Effector memory CD8-positive, alpha-beta T cell (primary cell): ENCODE data around the gene BBS7.
A peak's percentile ranks its signal among the peaks of the same experiment; 100 is the strongest.

Experiments used
- ATAC-seq: fragments of 150-1000 bp; cut with Tn5 transposase; replicated peaks from 2 replicates; pipeline ENCODE4 v1.10.0; 2021; ENCODE audit warnings: mild to moderate bottlenecking, moderate library complexity
- DNase-seq, 3 experiments: peaks; one replicate each; pipeline ENCODE4 v3.0.0; 2021
- H3K27ac Mint-ChIP-seq, 2 donors: one replicate each; pipeline ENCODE4 v1.8.0; 2022; ENCODE audit warnings: mild to moderate bottlenecking in 2 of 2, mixed read lengths in 2 of 2, moderate library complexity in 2 of 2
- H3K27me3 Mint-ChIP-seq, 2 donors: one replicate each; pipeline ENCODE4 v1.8.0; 2022; ENCODE audit warnings: mixed read lengths in 2 of 2
- H3K36me3 Mint-ChIP-seq: one replicate; pipeline ENCODE4 v1.8.0; 2022; ENCODE audit warnings: mild to moderate bottlenecking, moderate library complexity, mixed read lengths; ENCODE audit not compliant: insufficient read depth
- H3K4me1 Mint-ChIP-seq, 2 donors: one replicate each; pipeline ENCODE4 v1.8.0; 2022; ENCODE audit warnings: low read depth in 2 of 2, mixed read lengths in 2 of 2
- H3K4me3 Mint-ChIP-seq, 2 donors: one replicate each; pipeline ENCODE4 v1.8.0; 2022; ENCODE audit warnings: mild to moderate bottlenecking in 2 of 2, mixed read lengths in 2 of 2, moderate library complexity in 2 of 2
- H3K9me3 Mint-ChIP-seq, 2 donors: one replicate each; pipeline ENCODE4 v1.8.0; 2022; ENCODE audit warnings: mixed read lengths in 2 of 2

The BBS7 gene

GRCh38 chr4:121873604-121874003 lies 3.3 kb upstream of the BBS7 start:
- peaks cover 10 to 16% of the 10 kb centered on the region in 2 donors for H3K4me1 Mint-ChIP-seq

GRCh38 chr4:121863799-121864198 lies 6.5 kb downstream of the BBS7 start:
- ATAC-seq: no peak
- no peak overlapping the region for H3K4me3 Mint-ChIP-seq
- no peak for DNase-seq
- no peaks in the 10 kb centered on the region for H3K9me3 Mint-ChIP-seq
- H3K27me3 Mint-ChIP-seq: no peaks in the 10 kb centered on the region
- H3K27ac Mint-ChIP-seq: no peak overlapping the region
- peaks cover 2 to 4% of the 10 kb centered on the region in 2 donors for H3K4me1 Mint-ChIP-seq
- peaks cover 27% of the 10 kb centered on the region for H3K36me3 Mint-ChIP-seq

More at GRCh38 chr4:121873604-121874003, 3.3 kb upstream of the BBS7 start:
- Mint-ChIP-seq H3K36me3 (peaks cover 12% of the 10 kb centered on the region), H3K27ac (no peak overlapping the region), H3K27me3 (peaks cover 32 to 35% of the 10 kb centered on the region in 2 donors), H3K9me3 (no peaks in the 10 kb centered on the region), H3K4me3 (no peak overlapping the region)
- DNase-seq (no peak), ATAC-seq (no peak)

GRCh38 chr4:121861426-121861825 lies 8.8 kb downstream of the BBS7 start:
- ATAC-seq (no peak), DNase-seq (no peak)
- no peak overlapping the region for H3K27ac Mint-ChIP-seq
- no peaks in the 10 kb centered on the region for H3K9me3 Mint-ChIP-seq
- peaks cover 24% of the 10 kb centered on the region for H3K36me3 Mint-ChIP-seq
- H3K4me3 Mint-ChIP-seq: no peak overlapping the region
- no peaks in the 10 kb centered on the region for H3K27me3 Mint-ChIP-seq
- H3K4me1 Mint-ChIP-seq: peaks cover 0 to 4% of the 10 kb centered on the region in 2 donors

- H3K4me3 Mint-ChIP-seq: no peak overlapping the region
Measured at GRCh38 chr4:121860121-121860520, 10.2 kb downstream of the BBS7 start.

DNA sequence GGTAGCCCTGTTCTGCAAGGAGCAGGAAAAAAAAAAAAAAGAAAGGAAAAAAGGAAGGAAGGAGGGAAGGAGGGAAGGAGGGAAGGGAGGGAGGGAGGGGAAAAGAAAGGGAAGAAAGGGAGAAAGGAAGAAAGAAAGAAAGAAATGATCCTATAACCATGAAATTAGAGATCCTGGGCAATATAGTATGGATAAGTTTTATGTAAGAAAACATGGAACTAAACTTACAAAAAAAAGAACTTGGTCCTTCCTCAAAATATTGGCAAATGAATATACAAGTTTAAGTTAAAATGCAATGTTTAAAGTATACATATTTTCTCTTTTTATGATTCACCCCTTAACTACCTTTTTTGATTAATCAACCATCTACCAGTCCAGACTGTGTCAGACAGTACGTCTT lies 18.9 kb downstream of the BBS7 start:
- H3K9me3 Mint-ChIP-seq: no peaks in the 10 kb centered on the region
- DNase-seq: no peak
- H3K4me3 Mint-ChIP-seq: no peak overlapping the region
- no peaks in the 10 kb centered on the region for H3K4me1 Mint-ChIP-seq
- no peaks in the 10 kb centered on the region for H3K27me3 Mint-ChIP-seq
- peaks cover 25% of the 10 kb centered on the region for H3K36me3 Mint-ChIP-seq
- no peak overlapping the region for H3K27ac Mint-ChIP-seq
- ATAC-seq: no peak

More at GRCh38 chr4:121860121-121860520, 10.2 kb downstream of the BBS7 start:
- no peak for DNase-seq
- Mint-ChIP-seq H3K36me3 (peaks cover 19% of the 10 kb centered on the region), H3K27me3 (no peaks in the 10 kb centered on the region), H3K27ac (peak overlapping the region in 1 of 2 donors; percentile 46), H3K4me1 (peaks cover 0 to 2% of the 10 kb centered on the region in 2 donors), H3K9me3 (no peaks in the 10 kb centered on the region)
- no peak for ATAC-seq

DNA sequence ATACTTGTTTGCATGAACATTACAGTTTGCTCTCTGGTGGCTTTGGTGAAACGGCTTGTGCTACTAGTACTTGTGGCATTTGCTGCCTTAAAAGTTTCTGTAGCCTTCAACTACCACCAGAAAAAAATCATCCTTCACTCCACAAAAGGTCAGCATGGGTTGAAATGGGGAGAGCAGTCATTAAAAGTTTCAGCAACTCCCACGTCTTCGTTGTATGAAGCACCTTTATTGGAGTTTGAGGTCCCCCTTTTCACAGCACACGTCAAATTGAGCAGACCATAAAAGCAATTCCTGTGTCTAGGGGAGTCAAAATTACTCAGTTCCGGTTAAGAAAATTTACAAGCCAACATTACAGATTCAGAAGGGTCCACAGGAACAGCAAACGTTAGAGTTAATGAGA lies 23.6 kb downstream of the BBS7 start:
- ATAC-seq (no peak), DNase-seq (no peak)
- peaks cover 33% of the 10 kb centered on the region for H3K36me3 Mint-ChIP-seq
- H3K4me3 Mint-ChIP-seq: no peak overlapping the region
- no peak overlapping the region for H3K27ac Mint-ChIP-seq
- no peaks in the 10 kb centered on the region for H3K4me1 Mint-ChIP-seq
- no peaks in the 10 kb centered on the region for H3K9me3 Mint-ChIP-seq
- H3K27me3 Mint-ChIP-seq: no peaks in the 10 kb centered on the region

DNA sequence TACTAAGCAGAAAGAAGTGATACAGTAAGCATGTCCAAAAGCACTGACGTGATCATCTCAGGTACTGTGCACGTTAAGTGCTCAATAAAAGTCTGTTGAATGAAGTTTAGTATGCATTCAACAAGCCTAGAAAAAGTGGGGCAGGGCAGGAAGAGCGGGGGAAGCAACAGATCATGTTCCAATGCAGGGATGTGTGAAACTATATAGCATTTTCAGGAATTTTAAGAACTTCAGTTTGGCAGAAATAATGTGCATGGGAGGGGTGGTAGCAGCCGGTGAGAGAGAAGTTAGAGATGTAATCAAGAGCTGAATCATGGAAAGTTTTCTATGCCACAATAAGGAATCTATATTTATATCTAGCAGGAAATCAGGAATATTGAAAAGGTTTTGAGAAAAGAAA lies 27.4 kb downstream of the BBS7 start:
- no peak overlapping the region for H3K4me3 Mint-ChIP-seq
- DNase-seq: no peak
- no peak for ATAC-seq
- H3K27me3 Mint-ChIP-seq: no peaks in the 10 kb centered on the region
- H3K36me3 Mint-ChIP-seq: peaks cover 30% of the 10 kb centered on the region
- no peaks in the 10 kb centered on the region for H3K9me3 Mint-ChIP-seq
- H3K4me1 Mint-ChIP-seq: no peaks in the 10 kb centered on the region
- no peak overlapping the region for H3K27ac Mint-ChIP-seq

DNA sequence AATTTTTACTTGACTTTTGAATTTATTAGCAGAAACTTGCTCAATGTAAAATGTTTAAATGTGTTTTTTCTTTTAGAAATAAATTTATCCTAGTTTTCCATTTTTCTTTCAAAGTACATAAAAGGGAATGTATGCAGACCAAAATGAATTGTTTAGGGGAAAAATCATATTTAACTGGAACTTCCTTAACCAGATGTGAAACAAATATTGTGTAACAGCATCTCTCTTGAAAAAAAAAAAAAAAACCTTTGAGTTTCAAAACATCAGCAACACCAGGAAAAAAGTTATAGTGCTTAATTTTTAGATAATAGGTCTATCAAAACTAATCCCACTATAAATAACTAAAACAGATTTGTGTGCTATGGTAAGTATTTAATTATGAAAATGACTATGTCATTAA lies 32.1 kb downstream of the BBS7 start:
- H3K9me3 Mint-ChIP-seq: no peaks in the 10 kb centered on the region
- no peak overlapping the region for H3K4me3 Mint-ChIP-seq
- ATAC-seq (no peak), DNase-seq (no peak)
- H3K36me3 Mint-ChIP-seq: peaks cover 25% of the 10 kb centered on the region
- no peak overlapping the region for H3K27ac Mint-ChIP-seq
- H3K4me1 Mint-ChIP-seq: no peaks in the 10 kb centered on the region
- no peaks in the 10 kb centered on the region for H3K27me3 Mint-ChIP-seq

- no peaks in the 10 kb centered on the region for H3K27me3 Mint-ChIP-seq
- no peaks in the 10 kb centered on the region for H3K4me1 Mint-ChIP-seq
- H3K27ac Mint-ChIP-seq: no peak overlapping the region
- ATAC-seq (no peak), DNase-seq (no peak)
- no peaks in the 10 kb centered on the region for H3K9me3 Mint-ChIP-seq
- H3K4me3 Mint-ChIP-seq: no peak overlapping the region
- H3K36me3 Mint-ChIP-seq: peaks cover 12% of the 10 kb centered on the region
Measured at GRCh38 chr4:121829511-121829910, 40.8 kb downstream of the BBS7 start.

GRCh38 chr4:121827853-121828252 lies 42.4 kb downstream of the BBS7 start:
- no peaks in the 10 kb centered on the region for H3K27me3 Mint-ChIP-seq
- H3K4me3 Mint-ChIP-seq: no peak overlapping the region
- H3K9me3 Mint-ChIP-seq: no peaks in the 10 kb centered on the region
- H3K36me3 Mint-ChIP-seq: peaks cover 23% of the 10 kb centered on the region
- no peak overlapping the region for H3K27ac Mint-ChIP-seq
- no peak for DNase-seq
- no peak for ATAC-seq
- H3K4me1 Mint-ChIP-seq: peaks cover 9 to 10% of the 10 kb centered on the region in 2 donors

- no peaks in the 10 kb centered on the region for H3K27me3 Mint-ChIP-seq
- peaks cover 14 to 15% of the 10 kb centered on the region in 2 donors for H3K4me1 Mint-ChIP-seq
- DNase-seq: no peak
- H3K36me3 Mint-ChIP-seq: peaks cover 16% of the 10 kb centered on the region
- peak overlapping the region in 1 of 2 donors; percentile 13 for H3K4me3 Mint-ChIP-seq
- ATAC-seq: no peak
- H3K9me3 Mint-ChIP-seq: no peaks in the 10 kb centered on the region
- no peak overlapping the region for H3K27ac Mint-ChIP-seq
Measured at GRCh38 chr4:121824950-121825349, 45.3 kb downstream of the BBS7 start.

GRCh38 chr4:121824171-121824527 lies 46.1 kb downstream of the BBS7 start:
- no peaks in the 10 kb centered on the region for H3K27me3 Mint-ChIP-seq

GRCh38 chr4:121823505-121824170 lies 46.6 kb downstream of the BBS7 start, which contains the start of gene CCNA2:
CCNA2 (minus strand) TSS chr4:121823883; CDS start chr4:121823628, 255 bp downstream.
- ATAC-seq (peak; percentile 98), DNase-seq (peak; percentile 96 to 98 (median 96))
- Mint-ChIP-seq H3K27ac (peak within 1 kb of the TSS; percentile 79 to 85), H3K4me1 (peaks cover 14 to 15% of the 10 kb centered on the region in 2 donors), H3K4me3 (peak within 1 kb of the TSS; percentile 90 to 93), H3K27me3 (no peaks in the 10 kb centered on the region), H3K9me3 (no peaks in the 10 kb centered on the region), H3K36me3 (peaks cover 16% of the 10 kb centered on the region)

More at GRCh38 chr4:121824171-121824527, 46.1 kb downstream of the BBS7 start:
- Mint-ChIP-seq H3K27ac (peak overlapping the region; percentile 79 to 85), H3K9me3 (no peaks in the 10 kb centered on the region), H3K4me3 (peak overlapping the region; percentile 90 to 93), H3K36me3 (peaks cover 16% of the 10 kb centered on the region), H3K4me1 (peaks cover 14 to 15% of the 10 kb centered on the region in 2 donors)
- ATAC-seq (no peak), DNase-seq (no peak)

DNA sequence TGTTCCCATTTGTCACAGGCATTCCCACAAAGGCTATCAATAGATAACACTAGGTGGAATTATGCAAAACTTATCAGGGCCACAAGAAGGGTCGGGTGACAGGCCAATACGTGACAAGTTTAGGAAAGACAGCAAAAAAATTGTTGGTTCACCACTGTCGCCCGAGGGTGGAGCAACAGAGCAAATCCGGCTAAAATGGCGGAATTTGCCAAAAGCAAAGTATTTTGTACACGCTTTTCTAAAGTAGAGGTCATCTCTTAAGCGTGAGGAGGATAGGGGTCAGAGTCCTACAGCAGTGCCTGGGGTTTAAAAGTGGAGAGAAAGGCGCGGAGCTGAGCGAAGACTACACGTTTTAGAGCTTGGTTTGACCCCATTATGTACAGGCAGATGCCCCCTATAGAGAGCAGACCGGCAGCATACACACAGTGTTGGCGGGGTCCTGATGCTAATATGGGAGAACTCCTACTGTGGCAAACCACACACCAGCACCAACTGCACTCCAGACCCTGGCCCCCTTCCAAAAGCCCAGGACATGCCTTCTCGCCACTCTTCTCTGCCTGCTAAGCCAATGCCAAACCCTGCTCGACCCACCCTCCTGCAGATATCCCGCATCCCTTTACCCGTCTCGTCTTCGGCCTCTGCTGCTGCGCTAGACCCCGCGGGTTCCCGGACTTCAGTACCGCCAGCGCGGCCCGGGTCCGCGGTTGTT lies 47.3 kb downstream of the BBS7 start:
- H3K27me3 Mint-ChIP-seq: no peaks in the 10 kb centered on the region
- peak overlapping the region; percentile 90 to 93 for H3K4me3 Mint-ChIP-seq
- H3K9me3 Mint-ChIP-seq: no peaks in the 10 kb centered on the region
- peak overlapping the region; percentile 79 to 85 for H3K27ac Mint-ChIP-seq
- peaks cover 22% of the 10 kb centered on the region for H3K36me3 Mint-ChIP-seq
- DNase-seq (peak in 2 of 3 experiments; percentile 15 to 22), ATAC-seq (no peak)
- peaks cover 14 to 15% of the 10 kb centered on the region in 2 donors for H3K4me1 Mint-ChIP-seq
